Breast epithelium (tissue), 4 donors: ENCODE data around the gene SLC8A3. TPM values are rescaled to one million over a fixed set of nuclear protein-coding genes. Genes with fewer than 3 reads are reported as not detected.

Experiments used
- DNase-seq, 2 donors: peaks; one replicate each; pipeline ENCODE4 v3.0.0-alpha.2; 2019; ENCODE audit warnings: low spot score in 2 of 2
- H3K27ac ChIP-seq, 2 donors: fragments of 200-600 bp; sonication (generic) in 1 of 2; one replicate each; pipeline ENCODE4 v1.5.1; 2016 to 2019; ENCODE audit warnings: mild to moderate bottlenecking in 1 of 2
- H3K27me3 ChIP-seq, 2 donors: fragments of 200-600 bp; sonication (generic) in 1 of 2; one replicate each; pipeline versions ENCODE4 v1.5.1 to v1.6.0; 2017 to 2019; ENCODE audit warnings: control low read depth in 1 of 2, mild to moderate bottlenecking in 1 of 2
- H3K36me3 ChIP-seq: fragments of 200-600 bp; one replicate; pipeline ENCODE4 v1.5.1; 2019
- H3K4me1 ChIP-seq, 2 donors: fragments of 200-600 bp; sonication (generic); one replicate each; pipeline ENCODE4 v1.5.1; 2016 to 2019; ENCODE audit warnings: control low read depth in 1 of 2
- H3K4me3 ChIP-seq, 3 donors: fragments of 200-600 bp; sonication (generic); 1 replicate in 2 of 3; 2 replicates in 1 of 3; pipeline ENCODE4 v1.5.1; 2016 to 2019; ENCODE audit warnings: mild to moderate bottlenecking in 3 of 3, moderate library complexity in 2 of 3
- H3K9me3 ChIP-seq, 2 donors: fragments of 200-600 bp; sonication (generic) in 1 of 2; one replicate each; pipeline ENCODE4 v1.5.1; 2016 to 2019; ENCODE audit warnings: control low read depth in 1 of 2
- CTCF ChIP-seq, 3 donors: fragments of 450-650 bp; IDR thresholded peaks; one replicate each; pipeline ENCODE4 v1.5.1; 2016 to 2017; ENCODE audit warnings: antibody characterized with exemption in 3 of 3, mild to moderate bottlenecking in 3 of 3, moderate library complexity in 3 of 3
- POLR2A ChIP-seq: fragments of 450-650 bp; IDR thresholded peaks from one replicate; pipeline ENCODE4 v1.6.1; 2016; ENCODE audit warnings: antibody characterized with exemption, mild to moderate bottlenecking, moderate library complexity
- POLR2AphosphoS5 ChIP-seq, 3 donors: sonication (generic); formaldehyde crosslinking; IDR thresholded peaks; one replicate each; pipeline ENCODE4 v1.6.1; 2017; ENCODE audit warnings: antibody characterized with exemption in 3 of 3
- intact Hi-C: fragments of 100-400 bp; cut with DNase I; formaldehyde crosslinking; loops from one replicate; pipeline ENCODE4 v1.15.1; 2023; ENCODE audit warnings: low total_unique reads
- total RNA-seq, 3 donors: library from RNA; depleted of rRNA; stranded (reverse); fragments of >200 nt; gene quantifications; one replicate each; pipeline ENCODE4 v1.1.0, GENCODE V29; 2016

SLC8A3 gene
- total RNA-seq, 3 donors from 2014 or later: 0.59 to 1.8 TPM; not detected in 1

- Histone ChIP-seq H3K4me1 (no peaks in the 10 kb centered on the region), H3K27me3 (peaks cover 5 to 42% of the 10 kb centered on the region in 2 donors), H3K9me3 (no peaks in the 10 kb centered on the region), H3K36me3 (no peaks in the 10 kb centered on the region), H3K4me3 (no peak overlapping the region), H3K27ac (no peak overlapping the region)
- DNase-seq: no peak
- intact Hi-C loops: no loop called here
- TF ChIP-seq CTCF (IDR thresholded peaks at IDR 0.05) (no peak), POLR2A (no peak), POLR2AphosphoS5 (IDR thresholded peaks at IDR 0.05) (no peak)
Observed at GRCh38 chr14:70193396-70193795, 4.6 kb upstream of the SLC8A3 start.

- Histone ChIP-seq H3K27me3 (peaks cover 5 to 47% of the 10 kb centered on the region in 2 donors), H3K4me1 (no peaks in the 10 kb centered on the region), H3K9me3 (no peaks in the 10 kb centered on the region), H3K4me3 (no peak overlapping the region), H3K36me3 (no peaks in the 10 kb centered on the region), H3K27ac (no peak overlapping the region)
- no peak for DNase-seq
- intact Hi-C loops: no loop called here
- TF ChIP-seq POLR2A: no peak
- no peak for TF ChIP-seq POLR2AphosphoS5 (IDR thresholded peaks at IDR 0.05)
- no peak for TF ChIP-seq CTCF (IDR thresholded peaks at IDR 0.05)
Observed at GRCh38 chr14:70192915-70193314, 4.2 kb upstream of the SLC8A3 start.

- intact Hi-C loops: no loop called here
- no peak for TF ChIP-seq POLR2A
- no peak for TF ChIP-seq POLR2AphosphoS5 (IDR thresholded peaks at IDR 0.05)
- TF ChIP-seq CTCF (IDR thresholded peaks at IDR 0.05): no peak
Observed at GRCh38 chr14:70190156-70190555, 1.4 kb upstream of the SLC8A3 start.

GRCh38 chr14:70189456-70190077 lies 816 bp upstream of the SLC8A3 start:
- H3K4me1 ChIP-seq: no peaks in the 10 kb centered on the region
- TF ChIP-seq POLR2AphosphoS5 (IDR thresholded peaks at IDR 0.05) (no peak), POLR2A (no peak), CTCF (IDR thresholded peaks at IDR 0.05) (no peak)
- no peaks in the 10 kb centered on the region for H3K9me3 ChIP-seq
- peak overlapping the region in 2 of 3 donors; percentile 43 to 64 for H3K4me3 ChIP-seq
- intact Hi-C loops: no loop called here
- no peak overlapping the region for H3K27ac ChIP-seq
- DNase-seq: no peak
- H3K36me3 ChIP-seq: no peaks in the 10 kb centered on the region
- H3K27me3 ChIP-seq: peaks cover 5 to 67% of the 10 kb centered on the region in 2 donors

More at GRCh38 chr14:70190156-70190555, 1.4 kb upstream of the SLC8A3 start:
- Histone ChIP-seq H3K27me3 (peaks cover 5 to 64% of the 10 kb centered on the region in 2 donors), H3K4me3 (no peak overlapping the region), H3K9me3 (no peaks in the 10 kb centered on the region), H3K4me1 (no peaks in the 10 kb centered on the region), H3K36me3 (no peaks in the 10 kb centered on the region), H3K27ac (no peak overlapping the region)
- no peak for DNase-seq

- Histone ChIP-seq H3K27ac (no peak overlapping the region), H3K27me3 (peaks cover 5 to 67% of the 10 kb centered on the region in 2 donors), H3K4me1 (no peaks in the 10 kb centered on the region), H3K36me3 (no peaks in the 10 kb centered on the region), H3K4me3 (peak overlapping the region; percentile 25 to 64 (median 43)), H3K9me3 (no peaks in the 10 kb centered on the region)
- TF ChIP-seq POLR2AphosphoS5 (IDR thresholded peaks at IDR 0.05) (no peak), CTCF (IDR thresholded peaks at IDR 0.05) (no peak), POLR2A (no peak)
- no peak for DNase-seq
- intact Hi-C loops: no loop called here
Observed at GRCh38 chr14:70188322-70188658, 461 bp downstream of the SLC8A3 start.
